ENCODE data around the gene YPEL2.

YPEL2 gene

DNA sequence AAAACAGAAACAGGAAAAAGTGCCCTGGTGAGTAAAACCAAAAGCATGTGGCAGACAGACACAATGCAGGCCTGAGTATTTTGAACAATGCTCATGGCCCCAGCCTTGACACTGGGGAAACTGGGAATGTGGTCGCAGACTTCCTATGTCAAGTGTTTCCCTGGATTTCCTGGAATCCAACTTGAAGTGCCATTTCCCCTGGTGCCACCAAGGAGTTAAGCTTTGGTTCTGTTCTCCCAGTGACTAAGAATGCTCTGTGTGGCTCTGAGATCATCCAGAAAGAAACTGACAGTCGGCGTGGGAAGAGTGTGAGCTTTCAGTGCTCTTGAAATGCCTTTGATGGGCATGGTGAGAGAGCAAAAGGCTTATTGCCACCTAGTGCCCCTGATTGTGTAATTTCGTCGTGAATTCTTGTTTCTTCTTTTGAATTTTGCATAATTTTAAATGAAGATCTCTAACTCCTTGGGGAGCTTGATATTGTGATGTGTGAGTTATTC is 96.0 kb downstream of the YPEL2 start:
- TF ChIP-seq ZNF274 (IDR thresholded peaks at IDR 0.05; ENCODE audit: low read depth, low read length): no peak
- no peak overlapping the region for H3K4me3 ChIP-seq (ENCODE audit: low read length)

- no peak for TF ChIP-seq ZNF274 (IDR thresholded peaks at IDR 0.05; ENCODE audit: low read depth, low read length)
- H3K4me3 ChIP-seq (ENCODE audit: low read length): no peak overlapping the region
These were observed 96.5 kb downstream of the YPEL2 start for GRCh38 chr17:59427996-59428395.

GRCh38 chr17:59428916-59429485 is 97.5 kb downstream of the YPEL2 start:
- no peak overlapping the region for H3K4me3 ChIP-seq (ENCODE audit: low read length)
- TF ChIP-seq ZNF274 (IDR thresholded peaks at IDR 0.05; ENCODE audit: low read depth, low read length): no peak

DNA sequence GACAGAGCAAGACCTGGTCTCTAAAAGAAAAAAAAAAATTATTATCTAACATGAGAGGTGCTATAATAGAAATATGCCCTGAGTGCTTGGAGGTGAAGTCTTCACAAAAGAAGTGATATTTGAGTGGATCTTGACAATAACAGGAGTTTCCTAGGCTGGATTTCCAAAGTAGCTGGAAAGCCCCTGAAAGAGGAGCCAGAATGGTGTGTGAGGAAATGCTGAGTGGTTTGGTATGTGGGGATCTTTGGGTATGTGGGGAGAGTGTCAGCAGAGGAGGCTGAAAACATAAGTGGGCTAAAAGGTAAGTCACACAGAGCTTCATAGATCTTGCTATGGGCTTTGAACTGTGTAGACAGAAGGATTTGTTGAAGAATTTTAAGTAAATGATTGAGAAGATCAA is 100.1 kb downstream of the YPEL2 start:
- no peak overlapping the region for H3K4me3 ChIP-seq (ENCODE audit: low read length)
- no peak for TF ChIP-seq ZNF274 (IDR thresholded peaks at IDR 0.05; ENCODE audit: low read depth, low read length)

GRCh38 chr17:59432657-59433056 is 101.2 kb downstream of the YPEL2 start:
- no peak for TF ChIP-seq ZNF274 (IDR thresholded peaks at IDR 0.05; ENCODE audit: low read depth, low read length)
- H3K4me3 ChIP-seq (ENCODE audit: low read length): no peak overlapping the region

GRCh38 chr17:59433586-59433985 is 102.1 kb downstream of the YPEL2 start:
- no peak overlapping the region for H3K4me3 ChIP-seq (ENCODE audit: low read length)
- TF ChIP-seq ZNF274 (IDR thresholded peaks at IDR 0.05; ENCODE audit: low read depth, low read length): no peak

- TF ChIP-seq ZNF274 (IDR thresholded peaks at IDR 0.05; ENCODE audit: low read depth, low read length): no peak
- no peak overlapping the region for H3K4me3 ChIP-seq (ENCODE audit: low read length)
These were observed 103.0 kb downstream of the YPEL2 start for GRCh38 chr17:59434429-59434828.

- H3K4me3 ChIP-seq (ENCODE audit: low read length): no peak overlapping the region
- no peak for TF ChIP-seq ZNF274 (IDR thresholded peaks at IDR 0.05; ENCODE audit: low read depth, low read length)
These were observed 103.8 kb downstream of the YPEL2 start for GRCh38 chr17:59435238-59435637.

GRCh38 chr17:59436900-59437299 is 105.4 kb downstream of the YPEL2 start:
- no peak for TF ChIP-seq ZNF274 (IDR thresholded peaks at IDR 0.05; ENCODE audit: low read depth, low read length)

DNA sequence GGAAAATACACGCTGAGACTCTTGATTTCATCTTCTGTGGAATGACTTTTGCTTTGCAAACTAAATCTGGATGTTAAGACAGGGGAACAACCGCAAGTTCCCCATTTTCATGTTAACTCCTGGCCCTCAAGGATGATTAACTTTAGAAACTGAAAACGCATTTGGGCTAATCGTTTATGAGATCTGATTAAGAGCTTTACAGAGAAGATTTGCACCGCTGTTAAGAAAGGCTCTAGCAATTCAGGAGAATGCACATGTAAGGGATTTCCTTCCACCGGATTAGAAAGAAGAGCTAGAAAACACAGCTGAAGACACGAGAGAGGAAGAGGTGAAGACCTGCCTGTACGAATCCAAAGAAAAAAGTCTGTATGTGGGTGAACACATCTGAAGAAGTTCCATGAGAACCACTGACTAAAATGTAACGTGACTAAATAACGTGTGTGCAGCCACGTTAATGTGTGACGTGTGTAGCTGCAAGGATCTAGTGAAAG is 106.4 kb downstream of the YPEL2 start:
- no peak for TF ChIP-seq ZNF274 (IDR thresholded peaks at IDR 0.05; ENCODE audit: low read depth, low read length)
- H3K4me3 ChIP-seq (ENCODE audit: low read length): no peak overlapping the region; the same call in 1 of the 2 replicates

More at GRCh38 chr17:59436900-59437299, 105.4 kb downstream of the YPEL2 start:
- no peak overlapping the region for H3K4me3 ChIP-seq (ENCODE audit: low read length)

- H3K4me3 ChIP-seq (ENCODE audit: low read length): no peak overlapping the region
- TF ChIP-seq ZNF274 (IDR thresholded peaks at IDR 0.05; ENCODE audit: low read depth, low read length): no peak
These were observed 107.8 kb downstream of the YPEL2 start for GRCh38 chr17:59439262-59439661.

DNA sequence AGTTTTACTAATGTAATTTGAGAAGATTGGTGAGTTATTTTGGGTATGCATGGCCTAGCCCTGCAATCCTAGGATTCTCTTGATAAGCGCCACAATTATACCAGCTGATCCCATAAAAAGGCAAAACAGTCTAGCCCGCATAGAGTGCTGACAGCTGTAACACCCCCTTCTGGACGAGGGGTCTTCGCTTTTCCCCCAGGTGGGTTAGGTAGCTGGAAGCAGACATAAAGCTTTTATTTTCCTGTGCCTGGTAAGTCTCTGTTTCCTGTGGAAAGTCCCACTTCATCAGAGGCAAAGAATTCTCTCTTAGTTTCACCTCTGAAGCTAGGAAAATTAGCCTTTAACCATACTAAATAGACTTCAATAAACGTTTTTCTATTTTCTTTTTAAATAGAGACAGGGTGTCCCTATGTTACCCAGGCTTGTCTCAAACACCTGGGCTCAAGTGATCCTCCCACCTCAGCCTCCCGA is 108.3 kb downstream of the YPEL2 start:
- no peak for TF ChIP-seq ZNF274 (IDR thresholded peaks at IDR 0.05; ENCODE audit: low read depth, low read length)
- H3K4me3 ChIP-seq (ENCODE audit: low read length): no peak overlapping the region

DNA sequence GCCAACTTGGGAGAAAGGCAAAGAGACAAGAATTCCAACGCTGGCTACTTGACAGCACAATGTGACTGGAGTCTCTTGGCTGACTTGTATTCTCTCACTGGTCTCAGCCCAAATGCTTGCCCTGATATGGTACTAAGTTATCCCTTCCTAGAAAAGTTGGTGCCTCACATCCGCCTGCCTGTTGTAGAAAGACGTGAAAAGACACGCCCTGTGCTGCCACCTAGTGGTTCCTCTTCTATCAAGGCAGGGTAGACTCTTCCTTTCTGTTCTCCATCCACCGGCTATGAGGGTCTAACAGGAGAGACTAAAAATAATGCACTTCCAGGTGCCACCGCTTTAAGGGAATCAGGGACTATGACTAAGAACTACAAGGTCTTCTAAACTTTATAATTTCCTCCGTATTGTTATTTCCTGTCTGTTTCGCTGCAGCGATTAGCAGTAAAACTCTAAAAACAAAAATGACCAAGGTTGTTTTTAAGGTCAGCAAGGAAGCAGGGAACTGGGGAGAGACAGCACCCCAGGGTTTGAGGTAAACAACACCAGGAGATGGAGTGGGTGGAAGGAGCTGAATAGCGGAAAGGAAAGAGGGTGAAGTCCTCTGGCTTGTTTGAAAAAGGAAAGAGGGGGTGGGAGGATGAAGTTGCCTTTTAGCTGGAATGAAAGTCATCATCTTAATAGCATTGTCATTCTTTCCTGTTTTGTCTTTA is 109.5 kb downstream of the YPEL2 start:
- no peak overlapping the region for H3K4me3 ChIP-seq (ENCODE audit: low read length)
- no peak for TF ChIP-seq ZNF274 (IDR thresholded peaks at IDR 0.05; ENCODE audit: low read depth, low read length)

GRCh38 chr17:59441464-59442096 is 110.1 kb downstream of the YPEL2 start:
- no peak overlapping the region for H3K4me3 ChIP-seq (ENCODE audit: low read length)
- no peak for TF ChIP-seq ZNF274 (IDR thresholded peaks at IDR 0.05; ENCODE audit: low read depth, low read length)

GRCh38 chr17:59443106-59443505 is 111.7 kb downstream of the YPEL2 start:
- H3K4me3 ChIP-seq (ENCODE audit: low read length): no peak overlapping the region
- TF ChIP-seq ZNF274 (IDR thresholded peaks at IDR 0.05; ENCODE audit: low read depth, low read length): no peak

Measured in GM08714 (cell line).